RWPE2 (cell line): ENCODE data around the gene RASD2.

Source experiments
- ATAC-seq: fragments of 200-7000 bp; cut with Tn5 transposase; 3 replicates; pipeline ENCODE4 v1.9.1; 2021; ENCODE audit warnings: low read depth
- DNase-seq: peaks from one replicate; pipeline ENCODE4 v3.0.0-alpha.2; 2020; ENCODE audit warnings: low spot score
- H3K27ac ChIP-seq: fragments of 450-650 bp; 2 replicates; pipeline ENCODE4 v1.5.1; 2017; ENCODE audit warnings: mild to moderate bottlenecking; ENCODE audit not compliant: poor library complexity, severe bottlenecking
- H3K27me3 ChIP-seq: fragments of 250-450 bp; sonication (Bioruptor Pico); 2 replicates; pipeline ENCODE4 v1.5.1; 2021; ENCODE audit warnings: mild to moderate bottlenecking, moderate library complexity; ENCODE audit not compliant: insufficient read depth, poor library complexity, severe bottlenecking
- H3K36me3 ChIP-seq: fragments of 250-450 bp; sonication (Bioruptor Pico); 2 replicates; pipeline ENCODE4 v1.5.1; 2020; ENCODE audit warnings: low read depth, mild to moderate bottlenecking, moderate library complexity
- H3K4me1 ChIP-seq: fragments of 250-450 bp; sonication (Bioruptor Pico); 2 replicates; pipeline ENCODE4 v1.5.1; 2021; ENCODE audit warnings: mild to moderate bottlenecking, moderate library complexity; ENCODE audit not compliant: insufficient read depth, poor library complexity, severe bottlenecking
- H3K4me3 ChIP-seq: fragments of 250-450 bp; sonication (Bioruptor Pico); 2 replicates; pipeline ENCODE4 v1.5.1; 2021; ENCODE audit warnings: mild to moderate bottlenecking, moderate library complexity; ENCODE audit not compliant: severe bottlenecking
- H3K9me3 ChIP-seq: fragments of 250-450 bp; sonication (Bioruptor Pico); 2 replicates; pipeline ENCODE4 v1.5.1; 2021; ENCODE audit warnings: mild to moderate bottlenecking, moderate library complexity; ENCODE audit not compliant: severe bottlenecking
- CTCF ChIP-seq: fragments of 450-650 bp; IDR thresholded peaks from one replicate; pipeline ENCODE4 v1.5.1; 2017; ENCODE audit warnings: mild to moderate bottlenecking, moderate library complexity; ENCODE audit not compliant: poor library complexity, severe bottlenecking

Gene RASD2

DNA sequence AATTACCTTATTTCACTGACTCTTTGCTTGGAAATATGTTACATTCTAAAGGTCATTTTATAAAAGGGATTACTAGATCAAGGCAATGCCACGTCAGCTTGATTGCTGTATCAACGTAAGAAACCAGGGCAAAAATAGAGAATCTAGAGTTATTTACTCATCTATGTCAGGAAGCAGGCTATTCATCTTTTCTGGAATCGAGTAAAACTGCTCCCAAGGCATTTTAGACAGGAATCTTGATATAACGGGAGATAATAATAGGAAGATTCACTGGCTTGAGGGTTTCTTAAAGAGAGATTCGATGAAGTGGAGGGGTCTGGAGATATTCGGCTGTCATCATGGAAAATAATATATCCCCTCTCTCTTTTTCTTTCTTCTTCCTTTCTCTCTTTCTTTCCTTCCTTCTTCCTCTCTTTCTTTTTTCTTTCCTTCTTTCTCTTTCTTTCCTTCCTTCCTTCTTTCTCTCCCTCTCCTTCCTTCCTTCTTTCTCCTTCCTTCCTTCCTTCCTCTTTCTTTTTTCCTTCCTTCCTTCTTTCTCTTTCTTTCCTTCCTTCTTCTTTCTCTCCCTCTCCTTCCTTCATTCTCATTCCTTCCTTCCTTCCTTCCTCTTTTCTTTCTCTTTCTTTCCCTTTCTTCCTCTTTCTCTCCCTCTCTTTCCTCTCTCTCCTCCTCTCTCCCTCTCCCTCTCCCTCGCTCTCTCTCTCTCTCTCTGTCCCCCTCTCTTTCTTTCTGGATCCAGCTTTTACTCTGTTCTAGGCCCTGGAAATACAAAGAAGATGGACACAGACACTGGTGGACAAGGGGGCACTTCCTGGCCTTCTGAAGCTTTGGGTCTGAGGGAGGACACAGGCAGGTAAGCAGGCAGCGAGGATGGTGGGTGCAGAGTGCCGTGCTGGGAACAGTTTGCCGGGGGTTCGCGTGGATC lies 18.1 kb upstream of the RASD2 start:
- no peak for ATAC-seq
- H3K4me3 ChIP-seq = no peak overlapping the region
- H3K27me3 ChIP-seq = no peaks in the 10 kb centered on the region
- DNase-seq = no peak
- H3K36me3 ChIP-seq = no peaks in the 10 kb centered on the region
- TF ChIP-seq CTCF = no peak
- no peak overlapping the region for H3K27ac ChIP-seq
- no peaks in the 10 kb centered on the region for H3K4me1 ChIP-seq
- no peaks in the 10 kb centered on the region for H3K9me3 ChIP-seq

DNA sequence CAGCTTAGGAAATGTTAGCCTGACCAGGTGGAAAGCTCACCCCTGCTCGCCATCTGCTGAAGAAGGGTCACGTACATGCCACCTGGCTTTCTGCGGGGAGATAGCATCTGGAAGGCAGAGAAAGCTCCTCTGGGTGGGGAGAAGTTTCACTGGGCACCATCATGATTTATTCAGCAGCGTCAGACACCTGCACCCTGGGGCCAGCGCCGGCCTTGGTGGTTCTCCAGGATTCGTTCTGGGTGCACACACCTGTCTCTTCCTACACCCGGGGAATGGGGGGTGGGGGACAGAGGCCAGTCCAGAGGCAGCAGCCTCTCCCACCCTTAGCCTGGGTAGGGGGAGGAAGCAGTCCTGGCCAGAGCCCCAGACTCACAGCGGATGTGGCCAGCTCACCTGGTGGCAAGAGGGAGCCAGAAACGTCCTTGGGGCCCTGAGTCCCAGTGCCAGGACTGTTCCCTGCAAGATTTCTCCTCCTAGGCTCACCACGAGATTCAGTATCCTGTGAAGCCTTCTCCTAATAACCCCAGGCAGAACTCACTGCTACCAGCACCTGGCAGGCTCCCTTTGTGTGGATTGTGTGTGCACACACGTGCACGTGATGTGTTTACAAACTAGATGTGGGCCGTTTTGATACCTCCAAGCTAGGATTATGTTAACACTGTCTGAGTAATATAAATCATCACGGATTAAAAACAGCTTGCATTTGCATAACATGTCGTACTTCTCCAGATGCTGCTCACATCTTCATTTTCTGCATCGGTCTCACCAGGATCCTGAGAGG lies 17.3 kb upstream of the RASD2 start:
- no peaks in the 10 kb centered on the region for H3K27me3 ChIP-seq
- H3K4me3 ChIP-seq = no peak overlapping the region
- no peaks in the 10 kb centered on the region for H3K9me3 ChIP-seq
- no peak for DNase-seq
- H3K27ac ChIP-seq = no peak overlapping the region
- H3K36me3 ChIP-seq = no peaks in the 10 kb centered on the region
- no peak for ATAC-seq
- H3K4me1 ChIP-seq = no peaks in the 10 kb centered on the region
- TF ChIP-seq CTCF = no peak

DNA sequence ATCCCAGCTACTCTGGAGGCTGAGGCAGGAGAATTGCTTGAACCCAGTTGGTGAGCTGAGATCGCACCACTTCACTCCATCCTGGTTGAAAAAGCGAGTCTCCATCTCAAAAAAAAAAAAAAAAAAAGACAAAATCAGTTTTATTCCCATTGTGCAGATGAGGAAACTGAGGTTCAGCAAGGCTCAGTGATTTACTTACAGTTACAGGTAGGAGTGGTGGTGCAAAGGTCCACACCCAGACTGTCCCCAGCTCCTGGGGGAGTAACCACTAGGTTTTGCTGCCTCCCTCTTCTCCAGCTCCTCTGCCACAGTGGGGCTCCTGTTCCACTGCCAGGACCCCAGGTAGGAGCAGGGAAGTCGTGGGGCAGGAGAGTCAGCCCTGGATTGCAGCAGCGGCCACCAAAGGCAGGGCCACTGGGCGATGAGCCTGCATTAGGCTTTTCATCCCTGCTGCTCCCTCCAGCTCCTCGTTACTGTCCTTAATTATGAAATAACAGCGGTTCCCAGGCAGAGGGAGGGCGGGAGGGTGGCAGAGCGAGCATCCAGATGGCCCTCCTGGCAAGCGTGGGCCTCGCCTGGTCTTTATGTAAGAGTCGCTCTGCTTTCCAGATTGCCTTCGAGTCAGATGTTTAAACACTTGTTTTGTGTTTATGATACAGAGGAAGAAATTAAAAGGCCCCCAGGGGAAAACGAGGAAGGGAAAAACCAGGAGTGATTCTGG lies 15.5 kb upstream of the RASD2 start:
- no peak for TF ChIP-seq CTCF
- Histone ChIP-seq H3K27ac (no peak overlapping the region), H3K27me3 (no peaks in the 10 kb centered on the region), H3K4me3 (no peak overlapping the region), H3K4me1 (no peaks in the 10 kb centered on the region), H3K36me3 (no peaks in the 10 kb centered on the region), H3K9me3 (no peaks in the 10 kb centered on the region)
- no peak for ATAC-seq
- no peak for DNase-seq

GRCh38 chr22:35525687-35526332 lies 14.8 kb upstream of the RASD2 start:
- Histone ChIP-seq H3K27ac (no peak overlapping the region), H3K27me3 (no peaks in the 10 kb centered on the region), H3K4me1 (no peaks in the 10 kb centered on the region), H3K9me3 (no peaks in the 10 kb centered on the region), H3K36me3 (no peaks in the 10 kb centered on the region), H3K4me3 (no peak overlapping the region)
- no peak for DNase-seq
- ATAC-seq = no peak
- TF ChIP-seq CTCF = no peak
